Lung (tissue), 12 donors: Measurements from ENCODE around the gene DHX35. TPM values are rescaled to one million over a fixed set of nuclear protein-coding genes. Genes with fewer than 3 reads are reported as not detected.
A peak's percentile ranks its signal among the peaks of the same experiment; 100 is the strongest.

ENCODE experiments used
- ATAC-seq: fragments of 200-7000 bp; cut with Tn5 transposase; one replicate; pipeline ENCODE4 v1.9.1; 2020; ENCODE audit warnings: moderate number of reproducible peaks; ENCODE audit not compliant: insufficient read depth, low FRiP score
- DNase-seq, 3 donors: peaks; one replicate each; pipeline ENCODE4 v3.0.0-alpha.2; 2013 to 2017
- H3K27ac ChIP-seq, 2 donors: one replicate each; pipeline ENCODE4 v1.5.1; 2013; ENCODE audit warnings: mild to moderate bottlenecking in 2 of 2, moderate library complexity in 2 of 2, control low read depth in 1 of 2, inconsistent platforms in 1 of 2, low read depth in 1 of 2, low read length in 1 of 2
- H3K27me3 ChIP-seq, 3 donors: one replicate each; pipeline ENCODE4 v1.5.1; 2013; ENCODE audit warnings: low read length in 2 of 3; ENCODE audit not compliant: control insufficient read depth in 3 of 3, insufficient read depth in 3 of 3
- H3K36me3 ChIP-seq, 4 donors: one replicate each; pipeline ENCODE4 v1.5.1; 2013; ENCODE audit warnings: low read length in 4 of 4, mild to moderate bottlenecking in 1 of 4, moderate library complexity in 1 of 4; ENCODE audit not compliant: control insufficient read depth in 4 of 4, insufficient read depth in 4 of 4
- H3K4me1 ChIP-seq, 5 donors: one replicate each; pipeline ENCODE4 v1.5.1; 2013; ENCODE audit warnings: low read length in 5 of 5, mild to moderate bottlenecking in 2 of 5, moderate library complexity in 1 of 5; ENCODE audit not compliant: control insufficient read depth in 5 of 5, insufficient read depth in 5 of 5
- H3K4me3 ChIP-seq: one replicate; pipeline ENCODE4 v1.5.1; 2013; ENCODE audit warnings: mild to moderate bottlenecking, control low read depth, moderate library complexity
- H3K9ac ChIP-seq, 2 donors: one replicate each; pipeline ENCODE4 v1.5.1; 2013; ENCODE audit warnings: low read length in 2 of 2, control low read depth in 1 of 2; ENCODE audit not compliant: insufficient read depth in 1 of 2
- H3K9me3 ChIP-seq, 4 donors: one replicate each; pipeline ENCODE4 v1.5.1; 2013; ENCODE audit warnings: low read length in 3 of 4, mild to moderate bottlenecking in 1 of 4, moderate library complexity in 1 of 4; ENCODE audit not compliant: control insufficient read depth in 4 of 4, insufficient read depth in 3 of 4
- WGBS, 2 donors: extraction: QIAGEN DNeasy Blood & Tissue Kit; methylation state at CpG; one replicate each; pipeline ENCODE4 v1.1.7; 2013; 5-methylcytosine and 5-hydroxymethylcytosine counted together
- polyA plus RNA-seq, 2 donors: library from polyadenylated mRNA; stranded (reverse); fragments of 200-250 nt; gene quantifications; one replicate each; pipeline ENCODE4 v1.2.1, GENCODE V29; 2013
- total RNA-seq, 2 donors: library from RNA; depleted of rRNA in 1 of 2; stranded (reverse); fragments of >200 nt in 1 of 2; gene quantifications; one replicate each; pipeline ENCODE4 v1.2.1, GENCODE V29; 2014 to 2021
- TF ChIP-seq, protein P1 (sequence below): IDR thresholded peaks from 2 replicates; pipeline ENCODE4 v1.5.1; 2012; ENCODE audit warnings: mild to moderate bottlenecking; ENCODE audit errors: control extremely low read depth, extremely low read depth
- donor health status: control.
- donor health status: control.
- donor health status: Bipolar disorder and iron deficiency.
- donor health status: healthy.
- donor health status: DM: yes; HTN: yes; CAD: no.

DHX35 gene
- total and polyA plus RNA-seq, 4 donors, result 4.4 to 15.5 (median 8.2) TPM

DNA sequence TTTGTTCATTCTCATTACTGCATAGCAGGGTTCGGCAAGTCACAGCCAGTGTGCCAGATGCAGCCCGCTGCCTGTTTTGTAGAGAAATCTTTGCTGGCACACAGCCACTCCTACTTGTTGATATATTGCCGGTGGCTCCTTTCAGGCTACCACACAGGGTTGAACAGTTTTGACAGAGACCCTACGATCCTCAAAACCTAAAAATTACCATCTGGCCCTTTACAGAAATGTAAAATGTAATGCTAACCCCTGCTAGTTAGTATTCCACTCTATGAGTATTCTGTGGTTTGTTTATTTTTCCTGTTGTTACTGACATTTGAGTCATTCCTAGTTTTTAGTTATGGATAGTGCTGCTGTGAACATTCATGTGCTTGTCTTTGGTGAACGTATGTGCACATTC lies 11.5 kb downstream of the DHX35 start:
- 78 to 86% methylated on average over 5 of the region's 5 CpGs for WGBS, 2 donors
- no peaks in the 10 kb centered on the region for H3K27me3 ChIP-seq
- no peak overlapping the region for H3K27ac ChIP-seq
- no peak overlapping the region for H3K9ac ChIP-seq
- peaks cover 0 to 9% (median 0%) of the 10 kb centered on the region in 5 donors for H3K4me1 ChIP-seq
- H3K9me3 ChIP-seq, result no peaks in the 10 kb centered on the region
- DNase-seq (peak in 2 of 3 donors; percentile 11 to 19), ATAC-seq (no peak)
- peaks cover 8 to 21% (median 13%) of the 10 kb centered on the region in 4 donors for H3K36me3 ChIP-seq
- TF ChIP-seq, protein P1, sequence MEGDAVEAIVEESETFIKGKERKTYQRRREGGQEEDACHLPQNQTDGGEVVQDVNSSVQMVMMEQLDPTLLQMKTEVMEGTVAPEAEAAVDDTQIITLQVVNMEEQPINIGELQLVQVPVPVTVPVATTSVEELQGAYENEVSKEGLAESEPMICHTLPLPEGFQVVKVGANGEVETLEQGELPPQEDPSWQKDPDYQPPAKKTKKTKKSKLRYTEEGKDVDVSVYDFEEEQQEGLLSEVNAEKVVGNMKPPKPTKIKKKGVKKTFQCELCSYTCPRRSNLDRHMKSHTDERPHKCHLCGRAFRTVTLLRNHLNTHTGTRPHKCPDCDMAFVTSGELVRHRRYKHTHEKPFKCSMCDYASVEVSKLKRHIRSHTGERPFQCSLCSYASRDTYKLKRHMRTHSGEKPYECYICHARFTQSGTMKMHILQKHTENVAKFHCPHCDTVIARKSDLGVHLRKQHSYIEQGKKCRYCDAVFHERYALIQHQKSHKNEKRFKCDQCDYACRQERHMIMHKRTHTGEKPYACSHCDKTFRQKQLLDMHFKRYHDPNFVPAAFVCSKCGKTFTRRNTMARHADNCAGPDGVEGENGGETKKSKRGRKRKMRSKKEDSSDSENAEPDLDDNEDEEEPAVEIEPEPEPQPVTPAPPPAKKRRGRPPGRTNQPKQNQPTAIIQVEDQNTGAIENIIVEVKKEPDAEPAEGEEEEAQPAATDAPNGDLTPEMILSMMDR, result no peak
- no peak overlapping the region for H3K4me3 ChIP-seq

DNA sequence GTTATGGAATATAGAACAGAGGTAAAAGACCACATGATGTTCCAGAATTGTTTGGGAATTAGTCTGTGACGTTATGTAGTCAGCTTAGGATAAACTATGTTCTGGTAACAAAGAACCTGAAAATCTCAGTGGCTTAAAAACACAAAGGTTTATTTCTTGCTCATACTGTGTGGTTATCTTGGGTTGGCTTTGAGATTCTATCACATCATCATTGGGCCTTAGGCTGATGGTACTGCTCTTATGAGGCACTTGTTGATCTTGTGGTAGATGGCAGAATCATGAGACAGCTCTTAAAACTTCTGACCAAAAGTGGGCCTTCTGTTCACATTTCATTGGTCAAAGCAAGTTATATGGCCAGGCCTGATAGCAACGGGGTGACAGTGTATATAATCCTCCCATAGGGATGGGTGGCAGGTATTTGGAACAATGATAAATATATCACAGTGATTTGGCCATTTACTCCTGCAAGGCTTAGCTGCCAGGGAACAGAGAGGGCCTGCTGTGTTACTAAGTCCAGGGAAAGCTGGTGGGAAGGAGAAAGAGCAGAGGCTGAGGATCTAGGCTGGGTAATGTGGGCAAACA lies 13.5 kb downstream of the DHX35 start:
- Histone ChIP-seq H3K4me1 (peaks cover 0 to 9% (median 0%) of the 10 kb centered on the region in 5 donors), H3K27ac (peak overlapping the region in 1 of 2 donors; percentile 3), H3K9me3 (no peaks in the 10 kb centered on the region), H3K9ac (no peak overlapping the region), H3K27me3 (no peaks in the 10 kb centered on the region), H3K36me3 (peaks cover 3 to 15% (median 5%) of the 10 kb centered on the region in 4 donors), H3K4me3 (no peak overlapping the region)
- ATAC-seq (no peak), DNase-seq (no peak)
- TF ChIP-seq, protein P1, result no peak
- 88 to 90% methylated on average over 2 of the region's 2 CpGs for WGBS, 2 donors

DNA sequence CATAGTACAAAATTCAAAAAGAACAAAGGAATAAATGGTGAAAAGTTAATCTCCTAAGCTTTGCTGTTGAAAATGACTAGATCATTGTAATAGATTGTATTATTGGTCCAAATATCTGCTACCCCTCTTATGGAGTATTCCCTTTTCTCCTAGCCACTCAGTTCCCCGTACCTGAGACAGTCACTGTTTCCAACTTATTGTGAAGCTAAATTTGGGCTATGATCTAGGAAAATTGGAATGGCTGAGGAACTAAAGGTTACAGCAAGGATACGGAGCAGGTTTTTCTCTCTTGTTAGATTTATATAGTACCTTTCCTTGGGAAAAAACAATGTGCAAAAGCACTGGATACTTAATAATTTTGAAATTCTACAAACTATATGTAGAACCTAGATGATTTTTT lies 17.3 kb downstream of the DHX35 start:
- DNase-seq, result no peak
- WGBS, 2 donors, result 89 to 92% methylated on average over 2 of the region's 2 CpGs
- ATAC-seq, result no peak
- H3K9me3 ChIP-seq, result no peaks in the 10 kb centered on the region
- no peaks in the 10 kb centered on the region for H3K27me3 ChIP-seq
- no peak overlapping the region for H3K27ac ChIP-seq
- no peak overlapping the region for H3K4me3 ChIP-seq
- peaks cover 0 to 9% (median 0%) of the 10 kb centered on the region in 5 donors for H3K4me1 ChIP-seq
- no peak overlapping the region for H3K9ac ChIP-seq
- TF ChIP-seq, protein P1, result no peak
- peaks cover 0 to 7% (median 4%) of the 10 kb centered on the region in 4 donors for H3K36me3 ChIP-seq

DNA sequence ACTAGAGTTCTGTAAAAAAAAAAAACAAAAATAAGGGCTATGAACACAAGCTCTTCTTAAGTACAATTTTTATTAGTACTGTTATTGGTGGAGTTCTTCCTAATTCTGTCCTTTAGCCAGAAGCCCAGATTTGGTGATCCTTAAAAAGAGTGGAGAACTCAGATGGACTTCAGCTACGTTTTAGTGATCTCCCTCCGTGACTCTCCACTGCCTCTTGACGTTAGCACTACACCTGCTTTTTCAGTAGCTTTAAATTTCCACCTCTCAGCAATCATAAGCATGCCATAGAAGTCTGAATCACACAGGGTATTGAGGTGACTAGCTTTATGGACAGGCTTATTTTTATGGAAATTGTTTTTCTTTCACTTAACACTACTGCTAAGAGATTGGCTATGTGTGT lies 17.7 kb downstream of the DHX35 start:
- DNase-seq (no peak), ATAC-seq (no peak)
- 89 to 94% methylated on average over 3 of the region's 3 CpGs for WGBS, 2 donors
- Histone ChIP-seq H3K27ac (peak overlapping the region in 1 of 2 donors; percentile 72), H3K36me3 (peaks cover 0 to 5% (median 3%) of the 10 kb centered on the region in 4 donors), H3K9ac (no peak overlapping the region), H3K4me1 (peaks cover 0 to 7% (median 0%) of the 10 kb centered on the region in 5 donors), H3K27me3 (no peaks in the 10 kb centered on the region), H3K4me3 (no peak overlapping the region), H3K9me3 (no peaks in the 10 kb centered on the region)
- TF ChIP-seq, protein P1, result no peak
